Measurements from ENCODE around the gene AP2A2.
A peak's percentile ranks its signal among the peaks of the same experiment; 100 is the strongest.

GRCh38 chr11:925496-926301 is at the start of gene AP2A2:
- TF ChIP-seq CTCF (IDR thresholded peaks at IDR 0.05) = peak; percentile 41 to 96 (median 67)
- peak in 1 of 2 donors; percentile 64 for TF ChIP-seq POLR2A (IDR thresholded peaks at IDR 0.05)

All from vagina (tissue), 2 donors.